MCF 10A (cell line): ENCODE data around the gene PDIA5. TPM values are rescaled to one million over a fixed set of nuclear protein-coding genes. Genes with fewer than 3 reads are reported as not detected.

Source experiments
- BruUV-seq: library from RNA; stranded (reverse); fragments of 400-500 nt; replicated peaks from 2 replicates; lab custom pipeline; 2021; lab: Mats Ljungman, UMichigan
- CTCF ChIA-PET: fragments of 300-600 bp; sonication (Branson Sonifier 250); formaldehyde crosslinking; extraction: SDS; loops from one replicate; lab custom pipeline; 2021; ENCODE audit warnings: antibody characterized with exemption, inconsistent platforms; lab: Yijun Ruan, JAX
- POLR2A ChIA-PET: fragments of 300-600, 350-650 bp; sonication (Branson Sonifier 250); formaldehyde crosslinking; extraction: SDS; loops from one replicate; lab custom pipeline; 2020; ENCODE audit warnings: antibody characterized with exemption, inconsistent platforms; lab: Yijun Ruan, JAX
- DNase-seq: peaks from one replicate; pipeline ENCODE4 v3.0.0-alpha.2; 2018; ENCODE audit not compliant: unreplicated experiment
- H3K27ac Mint-ChIP-seq: one replicate; pipeline ENCODE4 v1.8.0; 2022; ENCODE audit warnings: mild to moderate bottlenecking, low read depth, mixed read lengths; ENCODE audit not compliant: unreplicated experiment
- H3K27me3 Mint-ChIP-seq: one replicate; pipeline ENCODE4 v1.8.0; 2022; ENCODE audit warnings: mixed read lengths; ENCODE audit not compliant: insufficient read depth, unreplicated experiment
- H3K36me3 Mint-ChIP-seq: one replicate; pipeline ENCODE4 v1.8.0; 2022; ENCODE audit warnings: mild to moderate bottlenecking, moderate library complexity, mixed read lengths; ENCODE audit not compliant: insufficient read depth, unreplicated experiment
- H3K4me1 Mint-ChIP-seq: one replicate; pipeline ENCODE4 v1.8.0; 2022; ENCODE audit warnings: mixed read lengths; ENCODE audit not compliant: insufficient read depth, unreplicated experiment
- H3K4me3 Mint-ChIP-seq: one replicate; pipeline ENCODE4 v1.8.0; 2022; ENCODE audit warnings: mild to moderate bottlenecking, moderate library complexity, mixed read lengths; ENCODE audit not compliant: unreplicated experiment
- H3K9me3 Mint-ChIP-seq: one replicate; pipeline ENCODE4 v1.8.0; 2022; ENCODE audit warnings: mixed read lengths; ENCODE audit not compliant: unreplicated experiment
- intact Hi-C: fragments of 100-400 bp; cut with micrococcal nuclease; formaldehyde crosslinking; loops from 2 replicates; pipeline ENCODE4 v1.14.1; 2022
- total RNA-seq: library from RNA; stranded (reverse); gene quantifications from 2 replicates; pipeline ENCODE4 v1.2.3, GENCODE V29; 2022
- TF ChIP-seq, protein P1 (sequence below): fragments of 200-600 bp; IDR thresholded peaks from one replicate; pipeline ENCODE4 v1.8.0; 2022; ENCODE audit warnings: antibody characterized with exemption, mild to moderate bottlenecking; ENCODE audit not compliant: unreplicated experiment

Gene PDIA5
- total RNA-seq, 1 experiment from 2014 or later, result 47.7 TPM

- TF ChIP-seq, protein P1, sequence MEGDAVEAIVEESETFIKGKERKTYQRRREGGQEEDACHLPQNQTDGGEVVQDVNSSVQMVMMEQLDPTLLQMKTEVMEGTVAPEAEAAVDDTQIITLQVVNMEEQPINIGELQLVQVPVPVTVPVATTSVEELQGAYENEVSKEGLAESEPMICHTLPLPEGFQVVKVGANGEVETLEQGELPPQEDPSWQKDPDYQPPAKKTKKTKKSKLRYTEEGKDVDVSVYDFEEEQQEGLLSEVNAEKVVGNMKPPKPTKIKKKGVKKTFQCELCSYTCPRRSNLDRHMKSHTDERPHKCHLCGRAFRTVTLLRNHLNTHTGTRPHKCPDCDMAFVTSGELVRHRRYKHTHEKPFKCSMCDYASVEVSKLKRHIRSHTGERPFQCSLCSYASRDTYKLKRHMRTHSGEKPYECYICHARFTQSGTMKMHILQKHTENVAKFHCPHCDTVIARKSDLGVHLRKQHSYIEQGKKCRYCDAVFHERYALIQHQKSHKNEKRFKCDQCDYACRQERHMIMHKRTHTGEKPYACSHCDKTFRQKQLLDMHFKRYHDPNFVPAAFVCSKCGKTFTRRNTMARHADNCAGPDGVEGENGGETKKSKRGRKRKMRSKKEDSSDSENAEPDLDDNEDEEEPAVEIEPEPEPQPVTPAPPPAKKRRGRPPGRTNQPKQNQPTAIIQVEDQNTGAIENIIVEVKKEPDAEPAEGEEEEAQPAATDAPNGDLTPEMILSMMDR, result no peak
- Mint-ChIP-seq H3K27ac (no peak overlapping the region), H3K4me3 (no peak overlapping the region), H3K36me3 (no peaks in the 10 kb centered on the region), H3K4me1 (peaks cover 10% of the 10 kb centered on the region), H3K27me3 (no peaks in the 10 kb centered on the region), H3K9me3 (no peaks in the 10 kb centered on the region)
- intact Hi-C loops, result no loop called here
- POLR2A ChIA-PET, result interaction anchor here (0.6 kb wide), 1 partner anchor 255 kb away, joined by 3 read pairs; the partner anchor contains the start of gene HSPBAP1
- no peak for DNase-seq
- CTCF ChIA-PET, result interaction anchor here (0.6 to 1.7 kb wide), 5 partner anchors 18 to 248 kb away, joined by 3 to 7 read pairs (median 4); partner anchors contain the start of gene PDIA5
- BruUV-seq, result no TSS peak
Measured at GRCh38 chr3:123048480-123049237, 18.2 kb upstream of the PDIA5 start.

- Mint-ChIP-seq H3K27ac (no peak overlapping the region), H3K9me3 (no peaks in the 10 kb centered on the region), H3K4me1 (peaks cover 10% of the 10 kb centered on the region), H3K36me3 (no peaks in the 10 kb centered on the region), H3K27me3 (no peaks in the 10 kb centered on the region), H3K4me3 (no peak overlapping the region)
- no TSS peak for BruUV-seq
- CTCF ChIA-PET, result interaction anchor here (1.6 kb wide), 1 partner anchor 21 kb away, joined by 9 read pairs; no protein-coding TSS in a partner anchor
- no peak for DNase-seq
- POLR2A ChIA-PET, result interaction anchor here (0.6 to 0.9 kb wide), 3 partner anchors 16 to 143 kb away, joined by 3 read pairs; partner anchors contain the start of gene PDIA5
- intact Hi-C loops, result no loop called here
- TF ChIP-seq, protein P1, result no peak
Measured at GRCh38 chr3:123050666-123051065, 16.2 kb upstream of the PDIA5 start.

- Mint-ChIP-seq H3K9me3 (no peaks in the 10 kb centered on the region), H3K4me3 (no peak overlapping the region), H3K27me3 (no peaks in the 10 kb centered on the region), H3K4me1 (peaks cover 10% of the 10 kb centered on the region), H3K27ac (no peak overlapping the region), H3K36me3 (no peaks in the 10 kb centered on the region)
- CTCF ChIA-PET, result no interaction called here
- no TSS peak for BruUV-seq
- intact Hi-C loops, result no loop called here
- DNase-seq, result no peak
- POLR2A ChIA-PET, result no interaction called here
- TF ChIP-seq, protein P1, result no peak
Measured at GRCh38 chr3:123053107-123053506, 13.7 kb upstream of the PDIA5 start.

GRCh38 chr3:123054109-123054778, 12.6 kb upstream of the PDIA5 start:
- H3K4me1 Mint-ChIP-seq, result peaks cover 10% of the 10 kb centered on the region
- H3K27ac Mint-ChIP-seq, result no peak overlapping the region

More at GRCh38 chr3:123054109-123054778, 12.6 kb upstream of the PDIA5 start:
- TF ChIP-seq, protein P1, result no peak
- no peaks in the 10 kb centered on the region for H3K27me3 Mint-ChIP-seq
- ChIA-PET POLR2A (interaction anchor here (0.6 kb wide), 2 partner anchors 63 to 228 kb away, joined by 3 to 4 read pairs; no protein-coding TSS in a partner anchor), CTCF (no interaction called here)
- intact Hi-C loops, result no loop called here
- no TSS peak for BruUV-seq
- no peaks in the 10 kb centered on the region for H3K9me3 Mint-ChIP-seq
- no peak for DNase-seq
- H3K4me3 Mint-ChIP-seq, result no peak overlapping the region
- no peaks in the 10 kb centered on the region for H3K36me3 Mint-ChIP-seq
